PC-3 (cell line): ENCODE data around the gene HDAC8. TPM values are rescaled to one million over a fixed set of nuclear protein-coding genes. Genes with fewer than 3 reads are reported as not detected.
"Not testable (repeated sequence)": the region's sequence is repeated elsewhere in the genome, so short reads cannot be mapped to it uniquely, and the experiment has no call there.

Source experiments
- ATAC-seq: fragments of 200-7000 bp; cut with Tn5 transposase; 2 replicates; pipeline ENCODE4 v1.9.1; 2020; ENCODE audit warnings: mild to moderate bottlenecking, moderate library complexity
- BruUV-seq: library from RNA; stranded (reverse); fragments of 400-500 nt; replicated peaks from 2 replicates; lab custom pipeline; 2021; lab: Mats Ljungman, UMichigan
- CTCF ChIA-PET: fragments of 300-600 bp; sonication (Branson Sonifier 250); formaldehyde crosslinking; loops from one replicate; lab custom pipeline; 2022; ENCODE audit warnings: antibody characterized with exemption; lab: Charles Lee
- POLR2A ChIA-PET: fragments of 300-600 bp; sonication (Branson Sonifier 250); formaldehyde crosslinking; loops from one replicate; lab custom pipeline; 2022; ENCODE audit warnings: antibody characterized with exemption; ENCODE audit not compliant: unreplicated experiment; lab: Charles Lee
- DNase-seq: peaks from one replicate; pipeline ENCODE4 v3.0.0-alpha.2; 2015
- H2AFZ ChIP-seq: fragments of 300-600 bp; sonication (generic); 2 replicates; pipeline ENCODE4 v1.6.0; 2016; ENCODE audit warnings: antibody characterized with exemption, low read length
- H3F3A ChIP-seq: fragments of 300-600 bp; sonication (generic); one replicate; pipeline ENCODE4 v1.6.0; 2017; ENCODE audit warnings: antibody characterized with exemption, low read length, control low read depth, mild to moderate bottlenecking; ENCODE audit not compliant: unreplicated experiment
- H3K27ac ChIP-seq: fragments of 300-600 bp; sonication (generic); 2 replicates; pipeline ENCODE4 v1.5.1; 2016; ENCODE audit warnings: mild to moderate bottlenecking, low read length
- H3K27me3 ChIP-seq: fragments of 300-600 bp; sonication (generic); 2 replicates; pipeline ENCODE4 v1.6.1; 2016; ENCODE audit warnings: low read length, mixed read lengths
- H3K36me3 ChIP-seq: fragments of 300-600 bp; sonication (generic); 2 replicates; pipeline ENCODE4 v1.6.1; 2016; ENCODE audit warnings: low read depth, mixed run types, low read length, mixed read lengths
- H3K4me1 ChIP-seq: fragments of 300-600 bp; sonication (generic); 2 replicates; pipeline ENCODE4 v1.5.1; 2016; ENCODE audit warnings: low read length; ENCODE audit not compliant: insufficient read depth
- H3K4me2 ChIP-seq: fragments of 300-600 bp; sonication (generic); 2 replicates; pipeline ENCODE4 v1.6.0; 2016; ENCODE audit warnings: low read length
- H3K4me3 ChIP-seq: fragments of 300-600 bp; sonication (generic); 2 replicates; pipeline ENCODE4 v1.5.1; 2016; ENCODE audit warnings: mild to moderate bottlenecking, low read length, mixed read lengths
- H3K79me2 ChIP-seq: fragments of 300-600 bp; sonication (generic); 2 replicates; pipeline ENCODE4 v1.6.1; 2017; ENCODE audit warnings: low read length, mixed read lengths
- H3K9ac ChIP-seq: fragments of 300-600 bp; sonication (generic); 2 replicates; pipeline ENCODE4 v1.6.0; 2016; ENCODE audit warnings: mild to moderate bottlenecking, low read length
- H3K9me2 ChIP-seq: fragments of 300-600 bp; sonication (generic); replicated peaks from 2 replicates; pipeline ENCODE4 v1.6.1; 2016; ENCODE audit warnings: mixed run types, low read length, mixed read lengths
- H3K9me3 ChIP-seq: fragments of 300-600 bp; sonication (generic); 2 replicates; pipeline ENCODE4 v1.6.1; 2016; ENCODE audit warnings: low read length, mixed read lengths
- H4K20me1 ChIP-seq: fragments of 300-600 bp; sonication (generic); 2 replicates; pipeline ENCODE4 v1.6.1; 2016; ENCODE audit warnings: low read length, mixed read lengths
- CTCF ChIP-seq: fragments of 300-600 bp; sonication (generic); conservative IDR thresholded peaks from 2 replicates; pipeline ENCODE4 v1.5.1; 2017; ENCODE audit warnings: antibody characterized with exemption, low read depth, mild to moderate bottlenecking, low read length
- EZH2 ChIP-seq: fragments of 300-600 bp; sonication (generic); IDR thresholded peaks from one replicate; pipeline ENCODE4 v1.6.1; 2017; ENCODE audit warnings: antibody characterized with exemption, mild to moderate bottlenecking, low read length; ENCODE audit not compliant: unreplicated experiment
- EZH2phosphoT487 ChIP-seq: fragments of 300-600 bp; sonication (generic); IDR thresholded peaks from 2 replicates; pipeline ENCODE4 v1.6.1; 2018; ENCODE audit warnings: mild to moderate bottlenecking, antibody characterized with exemption, low read length, borderline replicate concordance
- intact Hi-C: fragments of 100-400 bp; cut with micrococcal nuclease; formaldehyde crosslinking; loops from 2 replicates; pipeline ENCODE4 v1.9.0; 2023
- total RNA-seq: library from RNA; depleted of rRNA; stranded (reverse); fragments of >200 nt; gene quantifications from 2 replicates; pipeline ENCODE4 v1.2.3, GENCODE V29; 2014

HDAC8 gene
- total RNA-seq, 1 experiment from 2014 or later = 40.5 TPM

DNA sequence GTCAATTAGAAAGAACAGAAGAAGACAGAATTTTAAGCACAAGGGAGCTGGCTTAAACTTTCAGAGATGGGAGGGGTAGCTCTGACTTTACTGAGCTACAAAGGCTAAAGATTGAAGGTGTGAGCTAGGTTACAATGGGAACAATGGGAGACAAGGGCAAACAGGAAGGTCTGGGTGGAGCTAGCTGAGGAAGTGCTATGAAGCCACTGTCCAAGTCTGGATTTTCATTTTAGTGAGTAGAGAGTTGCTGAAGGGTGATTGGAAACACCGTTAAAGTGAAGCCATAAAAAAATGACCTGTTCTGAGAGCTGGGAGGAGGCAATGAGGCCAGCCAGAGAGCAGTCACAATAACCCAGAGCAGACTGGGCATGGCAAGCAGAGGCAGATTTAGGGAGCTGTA, 162.7 kb downstream of the HDAC8 start:
- H3K79me2 ChIP-seq = no peaks in the 10 kb centered on the region
- ATAC-seq (no peak), DNase-seq (no peak)
- no peaks in the 10 kb centered on the region for H3F3A ChIP-seq
- no peaks in the 10 kb centered on the region for H3K9me3 ChIP-seq
- ChIA-PET CTCF (no interaction called here), POLR2A (no interaction called here)
- no peak overlapping the region for H3K4me3 ChIP-seq
- no peaks in the 10 kb centered on the region for H3K36me3 ChIP-seq
- no peaks in the 10 kb centered on the region for H4K20me1 ChIP-seq
- no TSS peak for BruUV-seq
- no peaks in the 10 kb centered on the region for H3K27me3 ChIP-seq
- no peak overlapping the region for H3K9ac ChIP-seq
- H3K4me2 ChIP-seq = no peak overlapping the region
- H3K9me2 ChIP-seq = no peaks in the 10 kb centered on the region
- no peak overlapping the region for H2AFZ ChIP-seq
- no peak overlapping the region for H3K27ac ChIP-seq
- H3K4me1 ChIP-seq = no peaks in the 10 kb centered on the region
- intact Hi-C loops = no loop called here
- TF ChIP-seq EZH2phosphoT487 (no peak), CTCF (no peak), EZH2 (no peak)

DNA sequence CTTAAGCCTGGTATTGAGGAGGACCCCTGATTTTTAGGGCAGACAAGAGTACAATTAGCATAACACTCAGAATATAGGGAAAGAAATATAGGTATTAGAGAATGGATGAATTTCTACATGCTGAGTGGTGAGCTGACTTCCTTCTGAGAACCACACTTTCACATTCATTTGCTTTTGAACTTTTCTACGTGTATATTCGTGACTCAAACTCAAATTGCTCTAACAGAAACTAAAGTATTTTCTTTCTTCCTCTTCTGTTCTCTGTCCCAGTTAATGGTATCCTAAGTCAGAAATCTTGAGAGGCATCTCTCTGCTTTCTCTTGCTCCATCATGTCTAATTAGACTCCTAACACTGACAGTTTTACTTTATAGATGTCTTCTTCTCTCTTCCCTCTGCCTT, 163.8 kb downstream of the HDAC8 start:
- H3K4me3 ChIP-seq = no peak overlapping the region
- DNase-seq (no peak), ATAC-seq (no peak)
- TF ChIP-seq CTCF (no peak), EZH2 (no peak), EZH2phosphoT487 (no peak)
- H2AFZ ChIP-seq = no peak overlapping the region
- no peaks in the 10 kb centered on the region for H3K79me2 ChIP-seq
- H3K36me3 ChIP-seq = no peaks in the 10 kb centered on the region
- no peaks in the 10 kb centered on the region for H3K4me1 ChIP-seq
- BruUV-seq = no TSS peak
- ChIA-PET POLR2A (no interaction called here), CTCF (no interaction called here)
- no peak overlapping the region for H3K27ac ChIP-seq
- H3K9ac ChIP-seq = no peak overlapping the region
- H3K9me3 ChIP-seq = no peaks in the 10 kb centered on the region
- intact Hi-C loops = no loop called here
- H4K20me1 ChIP-seq = no peaks in the 10 kb centered on the region
- no peak overlapping the region for H3K4me2 ChIP-seq
- H3K27me3 ChIP-seq = no peaks in the 10 kb centered on the region
- no peaks in the 10 kb centered on the region for H3F3A ChIP-seq
- no peaks in the 10 kb centered on the region for H3K9me2 ChIP-seq

GRCh38 chrX:72405136-72405535, 167.5 kb downstream of the HDAC8 start:
- intact Hi-C loops, H3K4me1 ChIP-seq, CTCF ChIA-PET, BruUV-seq, H3F3A ChIP-seq, H3K27me3 ChIP-seq, H3K9me2 ChIP-seq, H4K20me1 ChIP-seq, H3K4me2 ChIP-seq, H3K27ac ChIP-seq, POLR2A ChIA-PET, DNase-seq, H3K4me3 ChIP-seq, H3K9ac ChIP-seq, H3K36me3 ChIP-seq, ATAC-seq, H3K79me2 ChIP-seq, H3K9me3 ChIP-seq, H2AFZ ChIP-seq: not testable (repeated sequence)
